Measurements from ENCODE around the gene PRDM1. TPM values are rescaled to one million over a fixed set of nuclear protein-coding genes. Genes with fewer than 3 reads are reported as not detected.

PRDM1 gene
- total and polyA plus RNA-seq, 2 of the 13 experiments (the other 11 are each of a cell fraction or from before 2014, with no cell fraction given), result 0.13 TPM; not detected in 1

- ChIA-PET CTCF (ENCODE audit: low intra/inter-chr PET ratio, low total read pairs) (no interaction called here), POLR2A (no interaction called here)
- 1% methylated on average over 2 of the region's 2 CpGs for WGBS (ENCODE audit: low lambda C conversion rate)
- TF ChIP-seq ZNF230 (CRISPR knock-in tag; IDR thresholded peaks at IDR 0.05) (no peak), FOSL1 (CRISPR knock-in tag; IDR thresholded peaks at IDR 0.05; ENCODE audit: borderline replicate concordance) (no peak), ZNF30 (CRISPR knock-in tag; IDR thresholded peaks at IDR 0.05) (no peak), ATF7-NPFF (CRISPR knock-in tag; IDR thresholded peaks at IDR 0.05; ENCODE audit: low read depth) (no peak), PHF20 (CRISPR knock-in tag; IDR thresholded peaks at IDR 0.05) (no peak), RERE (CRISPR knock-in tag; IDR thresholded peaks at IDR 0.05; ENCODE audit: low read depth) (no peak), SP140L (CRISPR knock-in tag; IDR thresholded peaks at IDR 0.05; ENCODE audit: borderline replicate concordance) (no peak), ZSCAN9 (CRISPR knock-in tag; IDR thresholded peaks at IDR 0.05; ENCODE audit: borderline replicate concordance) (no peak), ARNT2 (CRISPR knock-in tag; IDR thresholded peaks at IDR 0.05; ENCODE audit: low read depth) (no peak), GATA4 (IDR thresholded peaks at IDR 0.05; ENCODE audit: borderline replicate concordance, low read depth) (no peak), CBX1 (IDR thresholded peaks at IDR 0.05; ENCODE audit: low read depth) (no peak), CTCF (CRISPR knock-in tag; IDR thresholded peaks at IDR 0.05) (no peak), HOMEZ (CRISPR knock-in tag; IDR thresholded peaks at IDR 0.05; ENCODE audit: low read depth) (no peak), IKZF1 (IDR thresholded peaks at IDR 0.05) (no peak), ZBTB3 (CRISPR knock-in tag; IDR thresholded peaks at IDR 0.05; ENCODE audit: borderline replicate concordance, low read depth) (no peak), SIN3B (IDR thresholded peaks at IDR 0.05; ENCODE audit: low read length) (no peak)
These were observed 26.8 kb upstream of the PRDM1 start for GRCh38 chr6:106059331-106059730.

More at GRCh38 chr6:106059331-106059730, 26.8 kb upstream of the PRDM1 start:
- no peaks in the 10 kb centered on the region for H3K9me3 ChIP-seq (ENCODE audit: low read length)
- H4K20me1 ChIP-seq (ENCODE audit: insufficient read depth, low read length), result no peaks in the 10 kb centered on the region
- no peak overlapping the region for H3K27ac ChIP-seq (ENCODE audit: extremely low read length, insufficient read depth, low read length)
- H3K9ac ChIP-seq (ENCODE audit: insufficient read depth, low read depth, low read length), result no peak overlapping the region
- no peak overlapping the region for H3K4me3 ChIP-seq (replicated peaks in 1 of 3; ENCODE audit: insufficient read depth in 1 of 3, low read depth in 2 of 3, low read length in 3 of 3)
- no peak for DNase-seq (ENCODE audit: low spot score)
- H3K4me1 ChIP-seq (ENCODE audit: insufficient read depth, low read length), result no peaks in the 10 kb centered on the region
- no peaks in the 10 kb centered on the region for H3K79me2 ChIP-seq (ENCODE audit: insufficient read depth, low read length)
- H2AFZ ChIP-seq (ENCODE audit: low read length), result no peak overlapping the region
- no peak for ATAC-seq
- intact Hi-C loops (cut with micrococcal nuclease; ENCODE audit: unreplicated experiment) (no loop called here), in situ Hi-C loops (cut with HindIII; ENCODE audit: extremely low pct_ligation_motif_present, low pct_unique_long_range_greater_than_20kb) (no loop called here)
- no TSS peak for BruUV-seq (replicated peaks)
- H3K36me3 ChIP-seq (replicated peaks in 1 of 2; ENCODE audit: control insufficient read depth in 1 of 2, insufficient read depth in 2 of 2, low read length in 2 of 2), result no peaks in the 10 kb centered on the region
- H3K4me2 ChIP-seq (ENCODE audit: low read depth, low read length), result no peak overlapping the region
- FAIRE-seq, result no peak
- H3K27me3 ChIP-seq (ENCODE audit: control insufficient read depth in 1 of 2, insufficient read depth in 2 of 2, low read length in 2 of 2), result peaks cover 2 to 13% of the 10 kb centered on the region in 2 experiments; a peak in 2 of 5 replicates
